GM18867 (cell line): ENCODE measurements around the gene SLC6A9.

Source experiments
- ATAC-seq: cut with Tn5 transposase; IDR thresholded peaks from one replicate; pipeline ENCODE4 v1.9.1; 2021; ENCODE audit warnings: mild to moderate bottlenecking, moderate library complexity; ENCODE audit not compliant: unreplicated experiment

The SLC6A9 gene

DNA sequence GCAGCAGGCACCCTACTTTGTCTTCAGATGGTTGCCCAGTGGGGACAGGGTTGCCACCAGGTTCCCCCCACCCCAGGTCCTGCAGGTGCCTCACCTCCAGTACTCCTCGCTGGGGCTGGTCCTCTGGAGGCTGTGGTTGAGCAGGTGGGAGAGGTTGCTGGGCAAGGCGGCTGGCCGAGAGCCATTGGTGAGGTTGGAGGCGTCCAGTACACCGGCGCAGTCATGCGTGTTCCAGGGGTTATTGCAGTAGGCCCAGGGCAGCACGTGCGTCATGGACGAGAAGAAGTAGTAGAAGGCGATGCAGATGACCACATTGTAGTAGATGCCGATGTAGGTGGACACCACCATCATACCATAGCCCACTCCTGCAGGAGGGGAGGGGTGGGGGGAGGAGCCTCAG is 23.0 kb downstream of the SLC6A9 start:
- no peak for ATAC-seq

DNA sequence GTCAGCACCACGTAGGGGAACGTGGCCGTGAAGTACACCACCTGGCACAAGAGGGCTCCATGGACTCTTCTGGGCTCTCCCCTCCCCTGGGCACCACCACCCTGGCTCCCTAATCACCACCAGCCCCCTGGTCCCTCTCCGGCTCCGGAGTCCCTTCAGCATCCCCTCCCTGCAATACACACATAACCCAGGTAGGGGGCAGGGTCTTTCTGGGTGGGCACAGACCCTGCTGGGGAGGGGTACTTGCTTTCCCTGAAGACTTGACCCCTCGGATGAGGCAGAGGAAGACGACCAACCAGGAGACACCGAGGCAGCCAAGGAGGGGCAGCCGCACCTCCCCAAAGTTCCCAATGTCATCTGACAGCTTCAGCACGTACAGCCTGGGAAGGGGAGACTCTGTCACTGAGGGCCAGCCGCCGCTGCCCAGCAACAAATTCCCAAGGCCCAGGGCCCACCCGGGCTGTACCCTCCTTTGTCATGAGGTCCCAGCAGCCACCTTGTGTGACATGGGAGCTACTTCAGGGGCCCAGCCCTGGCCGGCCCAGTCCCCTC is 28.6 kb downstream of the SLC6A9 start:
- no peak for ATAC-seq

DNA sequence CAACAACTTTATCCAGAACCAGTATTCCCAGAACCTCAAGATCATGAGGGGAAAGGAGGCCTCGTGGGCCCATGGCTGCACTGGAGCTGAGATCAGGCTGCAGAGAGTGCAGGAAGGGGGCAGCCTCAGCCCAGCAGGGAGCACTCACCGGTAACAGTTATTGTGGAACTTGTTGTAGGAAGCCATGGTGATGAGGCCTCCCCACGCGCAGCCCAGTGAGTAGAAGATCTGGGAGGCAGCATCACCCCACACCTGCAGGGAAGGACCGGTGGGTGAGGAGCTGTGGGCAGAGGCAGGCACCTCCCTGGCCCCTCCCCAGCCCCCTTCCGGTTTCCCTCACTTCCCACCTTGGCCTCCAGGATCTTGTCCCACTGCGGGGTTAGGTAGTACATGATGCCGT is 29.1 kb downstream of the SLC6A9 start:
- no peak for ATAC-seq

DNA sequence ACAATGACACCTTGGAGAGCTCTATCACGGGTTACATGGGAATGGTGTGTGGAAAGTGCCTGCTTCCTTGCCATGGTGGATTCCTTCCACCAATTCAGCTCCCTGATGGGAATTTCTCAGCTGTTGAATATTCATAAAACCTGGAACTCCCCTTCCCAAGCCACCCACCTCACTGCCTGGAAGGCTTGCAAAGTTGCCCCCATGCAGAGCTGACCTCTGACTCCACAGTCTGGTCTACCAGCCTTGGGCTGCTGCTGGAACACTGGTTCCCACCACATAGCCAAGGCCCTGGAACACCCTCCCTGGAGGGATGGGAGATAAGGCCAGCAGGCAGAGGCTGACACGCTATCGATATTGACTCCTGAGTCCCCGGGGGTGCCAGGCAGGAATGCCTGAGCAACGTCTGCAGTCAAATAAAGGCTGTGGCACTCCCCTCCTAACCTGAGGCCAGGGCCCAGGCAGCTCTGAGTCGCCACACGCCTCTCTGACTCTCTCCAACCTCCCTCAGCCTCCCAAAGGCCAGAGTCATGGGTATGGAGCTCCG is 31.1 kb downstream of the SLC6A9 start:
- ATAC-seq: no peak

DNA sequence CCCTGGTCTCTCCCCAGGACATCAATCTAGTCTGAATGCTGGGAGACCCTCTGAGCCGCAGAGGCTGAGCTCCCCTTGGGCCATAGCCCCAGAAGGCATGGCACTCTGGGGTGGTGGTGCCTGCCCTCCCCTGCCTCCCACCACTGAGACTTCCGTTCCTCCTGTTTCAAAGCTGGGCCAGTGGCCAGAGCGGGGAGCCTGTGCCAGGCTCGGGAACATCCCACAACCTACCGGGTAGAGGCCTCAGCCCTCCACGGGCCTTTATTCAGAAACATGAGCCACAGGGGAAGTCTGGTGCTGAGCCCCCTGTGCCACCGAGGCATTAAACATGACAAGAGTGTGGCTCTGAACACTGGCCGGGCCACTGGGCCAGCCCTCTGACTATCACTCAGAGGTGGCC is 31.8 kb downstream of the SLC6A9 start:
- no peak for ATAC-seq

DNA sequence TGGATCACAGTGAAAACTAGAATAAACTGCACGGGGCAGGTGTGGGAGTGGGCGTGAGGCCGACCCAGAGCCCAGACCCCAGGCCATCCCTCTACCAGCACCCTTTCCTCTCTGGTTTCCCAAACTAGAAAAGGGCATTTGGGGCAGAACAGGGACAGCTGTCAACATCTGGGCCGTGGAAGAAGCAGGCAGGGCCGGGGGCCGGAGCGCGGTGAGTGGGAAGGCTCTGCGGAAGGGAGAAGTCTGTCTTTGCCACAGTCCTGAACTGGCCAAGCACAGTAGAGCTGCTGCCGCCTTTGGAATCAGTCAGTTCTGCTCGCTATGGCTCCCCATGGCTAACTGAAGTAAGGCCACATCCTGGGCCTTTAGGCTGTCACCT is 33.3 kb downstream of the SLC6A9 start:
- no peak for ATAC-seq

DNA sequence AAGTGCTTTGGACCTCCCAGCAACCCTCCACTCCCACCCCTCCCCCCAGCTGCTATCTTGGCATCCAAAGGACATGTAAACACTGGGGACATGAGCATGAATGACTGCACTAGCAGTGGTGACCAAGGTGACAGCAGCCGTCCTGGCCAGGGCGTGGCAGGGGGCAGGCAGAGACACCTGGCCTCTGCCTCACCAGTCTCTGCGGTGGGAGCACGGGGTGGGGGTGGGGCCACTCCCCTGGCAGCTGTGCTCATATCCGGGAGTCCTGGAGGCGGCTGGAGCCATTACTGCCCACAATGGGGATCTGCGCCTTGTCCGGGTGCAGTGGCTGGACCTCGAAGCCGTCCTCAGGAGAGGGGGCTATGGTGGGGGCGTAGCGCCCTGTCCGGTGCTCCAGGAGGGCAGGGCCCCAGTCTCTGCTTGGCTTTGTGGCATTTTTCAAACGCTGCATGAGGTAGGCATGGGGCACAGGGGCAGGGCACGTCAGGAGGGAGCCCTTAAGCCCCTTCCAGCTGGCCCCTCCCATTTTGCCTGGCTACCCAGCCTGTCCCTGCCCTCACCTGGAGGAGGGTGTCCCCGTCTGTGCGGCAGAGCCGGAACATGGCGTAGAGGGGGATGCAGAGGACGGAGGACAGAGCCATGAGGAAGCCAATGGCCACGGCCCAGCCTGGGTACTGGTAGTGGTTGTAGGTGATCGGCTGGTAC is 33.8 kb downstream of the SLC6A9 start:
- ATAC-seq: no peak

DNA sequence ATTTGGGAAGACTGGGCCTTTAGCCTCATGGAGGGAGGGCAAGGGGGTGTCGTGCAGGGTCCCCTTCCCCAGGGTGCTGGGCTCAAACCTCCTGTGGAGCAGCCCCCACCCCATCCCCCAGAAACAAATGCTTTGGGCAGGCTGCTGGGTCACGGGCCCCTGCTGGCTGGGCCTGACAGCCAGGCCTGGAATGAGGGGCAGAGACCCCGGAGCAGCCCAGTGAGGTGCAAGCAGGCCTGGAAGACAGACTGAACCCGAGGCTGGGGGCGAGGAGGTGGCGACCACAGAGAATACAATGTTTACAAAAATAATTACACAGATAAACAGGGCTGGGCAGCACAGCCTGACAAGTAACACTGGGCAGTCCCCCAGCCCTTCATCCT is 34.5 kb downstream of the SLC6A9 start:
- no peak for ATAC-seq

DNA sequence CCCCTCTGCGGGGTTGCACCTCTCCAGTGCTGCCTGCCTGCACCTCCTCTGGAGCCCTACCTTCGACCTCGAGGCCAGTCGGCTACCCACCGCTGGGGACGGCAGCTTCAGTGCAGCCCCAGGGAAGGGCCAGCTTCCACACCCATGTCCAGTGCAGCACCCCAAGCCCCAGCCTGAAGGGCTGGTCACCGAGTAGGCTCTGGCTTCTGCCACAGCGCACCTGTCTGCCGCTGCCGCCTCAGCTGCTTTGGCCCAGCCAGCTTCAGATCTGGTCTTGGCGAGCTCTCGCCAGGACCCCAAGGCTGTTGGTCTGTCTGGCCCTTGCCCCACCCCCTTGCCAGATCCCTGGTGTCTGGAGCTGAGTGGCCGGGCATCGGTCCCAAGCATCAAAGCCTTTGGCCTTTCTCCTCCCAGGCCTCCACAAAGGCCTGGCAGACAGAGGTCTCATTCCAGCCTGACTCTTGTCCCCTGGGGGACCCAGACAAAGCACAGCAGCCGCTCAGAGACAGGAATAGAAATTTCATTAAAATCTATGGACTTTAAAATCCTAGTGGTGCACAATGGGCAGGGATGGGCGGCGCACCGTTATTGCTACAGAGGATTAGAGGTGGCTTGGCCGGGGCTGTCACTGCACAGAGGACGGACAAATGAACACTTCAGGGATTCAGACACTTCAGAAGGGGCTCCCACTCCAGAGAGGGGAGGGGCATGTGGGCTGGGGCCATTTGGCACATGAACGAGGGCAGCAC is 35.1 kb downstream of the SLC6A9 start:
- ATAC-seq: no peak

DNA sequence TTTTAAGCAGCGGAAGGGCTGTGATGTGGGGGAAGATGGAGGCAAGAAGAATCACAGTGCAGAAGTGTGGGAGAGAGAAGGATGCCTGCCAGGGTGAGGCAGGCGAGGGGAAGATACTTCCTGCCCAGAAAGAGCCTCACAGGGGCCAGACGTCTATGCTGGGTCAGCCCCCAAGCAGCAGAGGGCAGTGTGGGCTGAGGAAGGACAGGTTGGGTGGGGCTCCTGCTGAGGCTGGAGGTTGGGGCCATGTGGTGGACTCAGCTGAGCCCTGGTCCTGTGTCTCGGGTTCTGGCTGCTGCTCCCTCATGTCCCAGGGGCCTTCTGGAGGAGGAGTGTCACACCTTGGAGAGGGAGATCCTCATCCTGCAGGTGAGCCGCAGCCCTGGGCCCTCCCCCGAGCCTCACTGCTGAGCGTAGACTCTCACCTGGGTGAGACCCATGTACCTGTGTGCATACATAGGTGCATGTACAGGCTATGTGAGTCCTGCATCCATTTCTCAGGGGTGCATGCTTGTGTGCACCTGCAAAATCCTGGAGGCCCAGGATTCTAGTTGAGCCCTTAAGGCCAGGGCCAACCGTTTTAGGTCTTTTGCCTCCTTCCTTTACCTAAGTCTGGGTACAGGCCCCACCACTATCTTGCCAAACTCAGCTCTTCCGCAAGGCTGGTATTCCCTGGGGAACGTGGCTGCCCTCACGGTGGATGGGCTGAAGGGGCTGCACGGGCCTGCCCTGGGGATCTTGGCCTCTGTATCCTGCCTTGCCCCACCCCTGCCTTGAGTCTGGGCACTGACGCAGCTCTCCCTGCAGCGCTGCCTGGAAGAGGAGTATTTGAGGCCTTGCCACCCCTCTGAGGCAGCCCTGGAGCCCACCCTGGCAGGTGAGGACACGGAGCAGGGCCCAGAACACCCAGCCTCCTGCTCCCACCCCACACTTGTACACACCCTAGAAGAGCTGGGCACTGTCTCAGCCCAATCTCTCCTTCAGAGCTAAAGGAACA is 36.2 kb downstream of the SLC6A9 start:
- no peak for ATAC-seq

DNA sequence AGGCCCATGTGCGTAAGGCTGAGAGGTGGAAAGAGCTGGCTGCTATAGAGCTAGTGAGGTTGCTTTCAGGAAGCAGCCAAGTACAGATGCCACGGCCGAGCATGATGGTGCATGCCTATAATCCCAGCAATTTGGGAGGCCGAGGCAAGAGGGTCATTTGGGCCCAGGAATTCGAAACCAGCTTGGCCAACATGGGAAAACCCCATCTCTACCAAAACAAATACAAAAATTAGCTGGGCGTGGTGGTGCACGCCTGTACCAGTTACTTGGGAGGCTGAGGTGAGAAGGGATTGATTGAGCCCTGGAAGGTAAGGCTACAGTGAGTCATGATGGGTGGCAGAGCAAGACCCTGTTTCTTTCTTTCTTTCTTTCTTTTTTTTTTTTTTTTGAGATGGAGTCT is 37.2 kb downstream of the SLC6A9 start:
- no peak for ATAC-seq

DNA sequence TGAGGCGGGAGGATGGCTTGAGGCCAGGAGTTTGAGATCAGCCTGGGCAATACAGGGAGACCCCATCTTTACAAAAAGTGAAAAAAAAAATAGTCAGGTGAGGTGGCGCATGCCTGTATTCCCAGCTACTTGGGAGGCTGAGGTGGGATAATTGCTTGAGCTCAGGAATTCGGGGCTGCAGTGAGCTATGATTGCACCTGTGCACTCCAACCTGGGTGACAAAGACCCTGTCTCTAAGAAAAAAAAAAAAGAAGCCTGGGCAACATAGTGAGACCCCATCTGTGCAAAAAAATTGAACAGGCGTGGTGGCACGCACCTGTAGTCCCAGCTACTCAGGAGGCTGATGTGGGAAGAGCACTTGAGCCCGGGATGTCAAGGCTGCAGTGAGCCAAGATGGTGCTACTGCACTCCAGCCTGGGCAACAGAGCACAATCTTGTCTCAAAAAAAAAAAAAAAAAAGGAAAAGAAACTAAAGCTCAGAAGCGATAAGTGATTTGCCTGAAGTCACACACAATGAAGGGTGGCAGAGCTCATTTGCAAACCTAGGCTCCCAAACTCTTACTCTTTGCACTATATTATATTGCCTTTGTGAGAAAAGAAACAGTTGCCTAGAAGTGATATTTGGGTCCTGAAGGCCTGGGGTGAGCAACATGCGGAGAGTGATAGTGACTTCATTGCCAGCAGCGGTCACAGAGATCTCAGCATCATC is 37.9 kb downstream of the SLC6A9 start:
- no peak for ATAC-seq

DNA sequence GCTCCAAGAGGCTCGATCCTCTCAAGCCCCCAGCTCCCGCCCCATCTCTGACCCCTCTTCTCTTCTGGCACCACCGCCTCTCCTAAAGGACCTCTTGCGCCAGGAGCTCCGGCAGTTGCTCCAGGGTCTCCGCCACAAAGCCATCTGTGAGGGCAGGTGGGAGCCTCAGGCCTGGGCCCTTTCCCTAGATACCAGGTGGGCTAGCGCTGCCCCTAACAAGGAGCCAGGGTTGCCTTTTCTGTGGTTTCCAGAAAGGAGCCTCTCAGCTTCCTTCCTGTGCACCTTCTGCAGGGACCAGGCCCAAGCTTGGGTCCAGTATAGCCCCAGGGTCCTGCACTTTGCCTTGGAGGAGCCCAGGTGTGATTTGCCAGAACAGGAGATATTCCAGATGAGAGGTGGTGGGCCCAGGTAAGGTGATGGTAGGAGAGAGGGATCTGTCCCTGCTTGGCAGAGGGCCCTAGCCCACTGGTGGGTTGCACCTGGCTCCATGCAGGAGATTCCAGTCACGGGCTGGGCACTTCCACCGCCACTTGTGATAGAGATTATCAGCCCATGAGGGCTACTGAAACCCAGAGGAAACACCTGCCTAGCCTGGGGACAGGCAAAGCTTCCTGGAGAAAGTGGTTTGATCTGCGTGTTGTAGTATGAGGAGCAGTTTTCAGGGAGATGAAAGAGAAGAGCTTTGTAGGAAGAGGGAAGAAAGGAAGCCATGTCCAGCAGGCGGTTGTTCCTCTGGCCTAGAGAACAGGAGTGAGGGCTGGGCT is 38.8 kb downstream of the SLC6A9 start:
- no peak for ATAC-seq

DNA sequence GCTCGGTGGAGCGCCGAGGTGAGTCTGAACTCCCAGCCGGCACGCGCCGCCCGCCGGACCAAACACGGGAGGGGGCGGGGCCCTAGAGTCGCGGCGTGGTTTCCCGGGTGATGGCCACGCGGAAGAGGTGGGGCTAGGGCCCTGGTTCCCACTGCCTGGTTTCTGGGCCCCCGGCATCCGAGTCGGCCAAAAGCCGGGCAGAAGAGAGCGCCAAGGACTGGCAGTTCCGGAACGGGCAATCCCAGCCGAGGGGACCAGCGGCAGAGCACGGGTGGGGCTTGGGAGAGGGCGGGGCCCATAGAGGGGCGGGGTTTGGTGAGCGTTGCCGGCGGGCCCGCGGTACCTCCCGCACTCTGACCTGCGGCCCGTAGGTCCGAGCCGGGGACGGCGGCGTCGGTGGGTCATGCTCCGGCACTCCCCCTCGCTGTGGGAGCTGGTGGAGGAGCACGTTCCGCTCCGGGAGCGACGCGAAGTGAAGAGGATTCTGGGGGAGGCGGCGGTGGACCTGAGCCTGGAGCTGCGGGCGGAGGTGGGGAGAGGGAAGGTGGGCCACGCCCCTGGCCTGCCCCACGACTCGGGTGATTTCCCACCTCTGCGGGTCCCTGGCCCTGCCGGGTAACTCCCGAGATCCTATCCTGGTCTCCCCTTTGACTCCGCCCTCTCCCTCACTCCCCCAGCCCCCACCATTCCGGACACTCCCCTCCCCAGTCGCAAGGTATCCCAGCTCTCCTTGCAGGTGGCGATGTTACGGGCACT is 39.6 kb downstream of the SLC6A9 start, which contains the start of gene CCDC24:
Gene CCDC24, plus strand, starts transcription at position 124 of the 756 bp plus-strand sequence. Its CDS starts 280 bp downstream, at position 404.
- ATAC-seq: peak; percentile 78

DNA sequence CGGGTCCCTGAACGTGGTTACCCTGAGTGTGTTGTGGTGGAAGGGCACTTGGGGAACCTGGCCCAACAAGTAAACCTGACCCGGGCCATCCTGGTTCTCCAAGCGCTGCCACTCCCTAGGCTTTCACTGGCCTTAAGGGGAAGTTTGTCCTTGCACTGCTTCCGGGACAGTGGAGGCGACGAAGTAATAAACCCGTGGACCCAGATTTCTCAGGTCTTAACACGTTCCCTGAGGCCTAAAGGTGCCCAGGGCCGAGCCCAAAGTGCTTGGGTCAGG is 40.1 kb downstream of the SLC6A9 start:
- no peak for ATAC-seq

DNA sequence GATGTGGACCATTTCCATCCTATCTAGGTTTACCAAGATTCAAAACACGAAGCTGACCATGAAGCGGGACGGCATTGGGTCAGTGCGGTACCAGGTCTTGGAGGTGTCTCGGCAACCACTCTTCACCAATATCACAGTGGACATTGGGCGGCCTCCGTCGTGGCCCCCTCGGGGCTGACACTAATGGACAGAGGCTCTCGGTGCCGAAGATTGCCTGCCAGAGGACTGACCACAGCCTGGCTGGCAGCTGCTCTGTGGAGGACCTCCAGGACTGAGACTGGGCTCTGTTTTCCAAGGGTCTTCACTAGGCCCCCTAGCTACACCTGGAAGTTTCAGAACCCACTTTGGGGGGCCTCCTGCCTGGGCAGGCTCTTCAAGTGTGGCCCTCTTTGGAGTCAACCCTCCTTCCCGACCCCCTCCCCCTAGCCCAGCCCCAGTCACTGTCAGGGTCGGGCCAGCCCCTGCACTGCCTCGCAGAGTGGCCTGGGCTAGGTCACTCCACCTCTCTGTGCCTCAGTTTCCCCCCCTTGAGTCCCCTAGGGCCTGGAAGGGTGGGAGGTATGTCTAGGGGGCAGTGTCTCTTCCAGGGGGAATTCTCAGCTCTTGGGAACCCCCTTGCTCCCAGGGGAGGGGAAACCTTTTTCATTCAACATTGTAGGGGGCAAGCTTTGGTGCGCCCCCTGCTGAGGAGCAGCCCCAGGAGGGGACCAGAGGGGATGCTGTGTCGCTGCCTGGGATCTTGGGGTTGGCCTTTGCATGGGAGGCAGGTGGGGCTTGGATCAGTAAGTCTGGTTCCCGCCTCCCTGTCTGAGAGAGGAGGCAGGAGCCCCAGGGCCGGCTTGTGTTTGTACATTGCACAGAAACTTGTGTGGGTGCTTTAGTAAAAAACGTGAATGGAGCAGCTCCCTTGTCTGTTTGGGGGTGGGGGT is 40.7 kb downstream of the SLC6A9 start:
- ATAC-seq: no peak

DNA sequence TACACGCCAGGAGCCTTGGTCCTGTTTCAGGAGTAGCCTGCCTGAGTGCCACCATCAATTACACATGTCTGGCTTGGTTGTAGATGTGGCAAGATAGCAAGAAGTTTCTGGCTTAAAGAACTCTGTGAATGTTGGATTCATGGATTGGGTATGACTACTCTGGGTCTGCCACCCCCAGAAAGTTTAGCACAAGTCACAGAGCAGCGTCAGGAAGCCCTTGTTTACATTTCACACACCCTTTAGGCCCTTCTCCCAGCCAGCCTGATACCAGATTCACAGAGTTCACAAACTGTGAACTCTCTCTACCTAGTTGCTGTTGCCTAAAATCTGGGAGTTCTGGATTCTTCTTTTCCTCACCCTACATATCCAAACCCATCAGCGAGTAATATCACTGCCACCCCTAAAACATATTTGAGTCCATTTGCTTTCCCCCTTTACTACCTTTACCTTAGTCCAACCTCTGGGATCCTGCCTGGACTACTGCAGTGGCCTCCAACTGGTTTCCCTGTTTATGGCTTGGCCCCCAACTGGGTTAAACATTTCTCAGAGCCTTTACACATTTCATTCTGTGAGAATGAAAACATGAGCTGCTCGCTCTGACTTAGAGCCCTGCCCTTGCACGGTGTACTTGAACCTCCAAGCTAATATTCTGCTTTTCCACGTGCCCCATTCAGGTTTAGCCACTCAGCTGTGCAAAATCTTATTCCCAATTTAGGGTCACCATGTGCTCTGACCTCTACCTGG is 43.9 kb downstream of the SLC6A9 start:
- ATAC-seq: no peak
